ENCODE measurements around the gene CXorf49B. TPM values are rescaled to one million over a fixed set of nuclear protein-coding genes. Genes with fewer than 3 reads are reported as not detected.
"Not testable (repeated sequence)": the region's sequence is repeated elsewhere in the genome, so short reads cannot be mapped to it uniquely, and the experiment has no call there.

The CXorf49B gene
- total RNA-seq, 1 donor from 2014 or later = not detected

DNA sequence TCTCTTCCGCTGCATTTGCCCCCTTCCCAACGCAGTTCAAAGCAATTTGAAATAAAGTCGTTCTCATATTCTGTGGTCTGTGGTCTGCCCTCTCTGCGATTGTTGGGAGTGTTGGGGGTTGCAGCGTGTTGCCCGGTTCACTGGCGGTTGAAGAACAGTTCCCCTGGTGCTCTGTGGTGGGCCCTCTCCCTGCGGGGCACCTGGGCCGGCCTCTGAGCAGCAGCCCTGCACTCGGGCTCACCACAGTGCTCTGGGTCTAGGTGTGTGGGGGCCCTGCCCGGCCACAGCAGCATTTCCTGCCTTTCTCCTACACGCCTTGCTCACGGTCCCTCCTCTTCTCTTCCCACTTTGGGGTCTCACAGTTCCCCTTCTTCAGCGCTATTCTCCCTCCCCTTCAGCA, 4.0 kb downstream of the CXorf49B start:
- H3K4me1 ChIP-seq (ENCODE audit: control insufficient read depth in 3 of 3, insufficient read depth in 3 of 3, low read length in 3 of 3); H3K27ac ChIP-seq (ENCODE audit: low read depth, low read length); H3K36me3 ChIP-seq (ENCODE audit: control insufficient read depth in 3 of 3, insufficient read depth in 3 of 3, low read length in 3 of 3); H3K9me3 ChIP-seq (ENCODE audit: control insufficient read depth in 3 of 3, low read length in 3 of 3); H3K27me3 ChIP-seq (ENCODE audit: control insufficient read depth in 3 of 3, insufficient read depth in 3 of 3, low read length in 3 of 3); H3K9ac ChIP-seq (ENCODE audit: low read depth in 1 of 3, low read length in 3 of 3); H3K4me3 ChIP-seq (ENCODE audit: low read length in 3 of 3): not testable (repeated sequence)

DNA sequence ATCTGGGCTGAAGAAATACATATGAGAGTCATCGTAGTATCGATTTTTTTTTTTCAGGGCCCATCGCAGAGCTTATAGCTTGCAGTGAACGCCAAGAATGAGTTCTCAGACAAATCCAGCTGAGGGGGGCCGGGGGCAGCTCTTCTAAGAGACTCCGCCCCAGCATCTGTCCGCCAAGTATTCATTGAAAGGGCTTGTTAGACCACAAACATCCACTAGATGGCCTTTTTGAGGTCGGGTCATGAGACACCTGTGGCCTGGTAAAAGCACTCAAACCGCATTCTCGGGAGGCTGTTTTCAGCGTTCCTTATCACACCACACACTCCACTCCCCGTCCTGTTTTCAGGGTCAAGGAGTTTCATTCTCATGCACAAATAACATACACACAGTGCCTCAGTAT, 15.2 kb downstream of the CXorf49B start:
- H3K9ac ChIP-seq (ENCODE audit: low read depth in 1 of 3, low read length in 3 of 3); H3K4me3 ChIP-seq (ENCODE audit: low read length in 3 of 3); H3K9me3 ChIP-seq (ENCODE audit: control insufficient read depth in 3 of 3, low read length in 3 of 3); H3K27me3 ChIP-seq (ENCODE audit: control insufficient read depth in 3 of 3, insufficient read depth in 3 of 3, low read length in 3 of 3); H3K27ac ChIP-seq (ENCODE audit: low read depth, low read length); H3K4me1 ChIP-seq (ENCODE audit: control insufficient read depth in 3 of 3, insufficient read depth in 3 of 3, low read length in 3 of 3); H3K36me3 ChIP-seq (ENCODE audit: control insufficient read depth in 3 of 3, insufficient read depth in 3 of 3, low read length in 3 of 3): not testable (repeated sequence)

GRCh38 chrX:71782225-71782949, 19.2 kb downstream of the CXorf49B start:
- not testable (repeated sequence) for H3K36me3 ChIP-seq (ENCODE audit: control insufficient read depth in 3 of 3, insufficient read depth in 3 of 3, low read length in 3 of 3); H3K27me3 ChIP-seq (ENCODE audit: control insufficient read depth in 3 of 3, insufficient read depth in 3 of 3, low read length in 3 of 3); H3K9me3 ChIP-seq (ENCODE audit: control insufficient read depth in 3 of 3, low read length in 3 of 3); H3K4me1 ChIP-seq (ENCODE audit: control insufficient read depth in 3 of 3, insufficient read depth in 3 of 3, low read length in 3 of 3); H3K4me3 ChIP-seq (ENCODE audit: low read length in 3 of 3); H3K9ac ChIP-seq (ENCODE audit: low read depth in 1 of 3, low read length in 3 of 3); H3K27ac ChIP-seq (ENCODE audit: low read depth, low read length)

- not testable (repeated sequence) for H3K36me3 ChIP-seq (ENCODE audit: control insufficient read depth in 3 of 3, insufficient read depth in 3 of 3, low read length in 3 of 3); H3K9me3 ChIP-seq (ENCODE audit: control insufficient read depth in 3 of 3, low read length in 3 of 3); H3K4me3 ChIP-seq (ENCODE audit: low read length in 3 of 3); H3K9ac ChIP-seq (ENCODE audit: low read depth in 1 of 3, low read length in 3 of 3); H3K27me3 ChIP-seq (ENCODE audit: control insufficient read depth in 3 of 3, insufficient read depth in 3 of 3, low read length in 3 of 3); H3K27ac ChIP-seq (ENCODE audit: low read depth, low read length); H3K4me1 ChIP-seq (ENCODE audit: control insufficient read depth in 3 of 3, insufficient read depth in 3 of 3, low read length in 3 of 3)
Observed at GRCh38 chrX:71782950-71783299, 19.8 kb downstream of the CXorf49B start.

- H3K27ac ChIP-seq (ENCODE audit: low read depth, low read length); H3K36me3 ChIP-seq (ENCODE audit: control insufficient read depth in 3 of 3, insufficient read depth in 3 of 3, low read length in 3 of 3); H3K9me3 ChIP-seq (ENCODE audit: control insufficient read depth in 3 of 3, low read length in 3 of 3); H3K4me3 ChIP-seq (ENCODE audit: low read length in 3 of 3); H3K4me1 ChIP-seq (ENCODE audit: control insufficient read depth in 3 of 3, insufficient read depth in 3 of 3, low read length in 3 of 3); H3K9ac ChIP-seq (ENCODE audit: low read depth in 1 of 3, low read length in 3 of 3); H3K27me3 ChIP-seq (ENCODE audit: control insufficient read depth in 3 of 3, insufficient read depth in 3 of 3, low read length in 3 of 3): not testable (repeated sequence)
Observed at GRCh38 chrX:71783569-71784347, 20.6 kb downstream of the CXorf49B start.

DNA sequence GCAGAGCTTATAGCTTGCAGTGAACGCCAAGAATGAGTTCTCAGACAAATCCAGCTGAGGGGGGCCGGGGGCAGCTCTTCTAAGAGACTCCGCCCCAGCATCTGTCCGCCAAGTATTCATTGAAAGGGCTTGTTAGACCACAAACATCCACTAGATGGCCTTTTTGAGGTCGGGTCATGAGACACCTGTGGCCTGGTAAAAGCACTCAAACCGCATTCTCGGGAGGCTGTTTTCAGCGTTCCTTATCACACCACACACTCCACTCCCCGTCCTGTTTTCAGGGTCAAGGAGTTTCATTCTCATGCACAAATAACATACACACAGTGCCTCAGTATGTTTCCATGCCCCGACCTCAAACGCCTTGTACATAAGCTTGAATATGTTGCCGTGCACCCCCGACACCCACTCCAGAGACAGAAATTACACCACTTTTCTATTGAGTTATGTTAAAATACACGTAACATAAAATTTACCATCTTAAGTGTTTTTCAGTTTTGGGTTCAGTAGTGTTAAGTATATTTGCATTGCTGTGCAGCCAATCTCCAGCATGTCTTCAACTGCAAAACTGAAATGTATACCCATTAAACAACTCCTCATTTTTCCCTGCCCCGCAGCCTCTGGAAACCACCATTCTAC, 21.3 kb downstream of the CXorf49B start:
- not testable (repeated sequence) for H3K36me3 ChIP-seq (ENCODE audit: control insufficient read depth in 3 of 3, insufficient read depth in 3 of 3, low read length in 3 of 3); H3K9me3 ChIP-seq (ENCODE audit: control insufficient read depth in 3 of 3, low read length in 3 of 3); H3K4me1 ChIP-seq (ENCODE audit: control insufficient read depth in 3 of 3, insufficient read depth in 3 of 3, low read length in 3 of 3); H3K27ac ChIP-seq (ENCODE audit: low read depth, low read length); H3K27me3 ChIP-seq (ENCODE audit: control insufficient read depth in 3 of 3, insufficient read depth in 3 of 3, low read length in 3 of 3); H3K9ac ChIP-seq (ENCODE audit: low read depth in 1 of 3, low read length in 3 of 3); H3K4me3 ChIP-seq (ENCODE audit: low read length in 3 of 3)

GRCh38 chrX:71806450-71806849, 43.3 kb downstream of the CXorf49B start:
- H3K36me3 ChIP-seq (ENCODE audit: control insufficient read depth in 3 of 3, insufficient read depth in 3 of 3, low read length in 3 of 3); H3K27ac ChIP-seq (ENCODE audit: low read depth, low read length); H3K27me3 ChIP-seq (ENCODE audit: control insufficient read depth in 3 of 3, insufficient read depth in 3 of 3, low read length in 3 of 3); H3K4me3 ChIP-seq (ENCODE audit: low read length in 3 of 3); H3K9ac ChIP-seq (ENCODE audit: low read depth in 1 of 3, low read length in 3 of 3); H3K9me3 ChIP-seq (ENCODE audit: control insufficient read depth in 3 of 3, low read length in 3 of 3); H3K4me1 ChIP-seq (ENCODE audit: control insufficient read depth in 3 of 3, insufficient read depth in 3 of 3, low read length in 3 of 3): not testable (repeated sequence)

GRCh38 chrX:71809886-71810285, 46.7 kb downstream of the CXorf49B start:
- no peaks in the 10 kb centered on the region for H3K4me1 ChIP-seq (ENCODE audit: control insufficient read depth in 3 of 3, insufficient read depth in 3 of 3, low read length in 3 of 3)
- no peak overlapping the region for H3K4me3 ChIP-seq (ENCODE audit: low read length in 3 of 3)
- H3K36me3 ChIP-seq (ENCODE audit: control insufficient read depth in 3 of 3, insufficient read depth in 3 of 3, low read length in 3 of 3) = no peaks in the 10 kb centered on the region
- no peaks in the 10 kb centered on the region for H3K9me3 ChIP-seq (ENCODE audit: control insufficient read depth in 3 of 3, low read length in 3 of 3)
- H3K27me3 ChIP-seq (ENCODE audit: control insufficient read depth in 3 of 3, insufficient read depth in 3 of 3, low read length in 3 of 3) = no peaks in the 10 kb centered on the region
- no peak overlapping the region for H3K27ac ChIP-seq (ENCODE audit: low read depth, low read length)
- H3K9ac ChIP-seq (ENCODE audit: low read depth in 1 of 3, low read length in 3 of 3) = no peak overlapping the region

GRCh38 chrX:71814123-71814912, 51.2 kb downstream of the CXorf49B start:
- Histone ChIP-seq H3K27ac (ENCODE audit: low read depth, low read length) (no peak overlapping the region), H3K4me1 (ENCODE audit: control insufficient read depth in 3 of 3, insufficient read depth in 3 of 3, low read length in 3 of 3) (no peaks in the 10 kb centered on the region), H3K36me3 (ENCODE audit: control insufficient read depth in 3 of 3, insufficient read depth in 3 of 3, low read length in 3 of 3) (no peaks in the 10 kb centered on the region), H3K9me3 (ENCODE audit: control insufficient read depth in 3 of 3, low read length in 3 of 3) (no peaks in the 10 kb centered on the region), H3K9ac (ENCODE audit: low read depth in 1 of 3, low read length in 3 of 3) (no peak overlapping the region), H3K27me3 (ENCODE audit: control insufficient read depth in 3 of 3, insufficient read depth in 3 of 3, low read length in 3 of 3) (peaks cover 0 to 8% (median 0%) of the 10 kb centered on the region in 3 donors), H3K4me3 (ENCODE audit: low read length in 3 of 3) (no peak overlapping the region)
